Renal cortical epithelial cell (primary cell): ENCODE data around the gene NUDT4. TPM values are rescaled to one million over a fixed set of nuclear protein-coding genes. Genes with fewer than 3 reads are reported as not detected.

ENCODE experiments used
- total RNA-seq: library from RNA; depleted of rRNA; stranded (reverse); fragments of >200 nt; gene quantifications from 2 replicates; pipeline ENCODE4 v1.2.3, GENCODE V29; 2014

NUDT4 gene
- total RNA-seq, 1 donor from 2014 or later: 35.2 TPM

Other genes with a start within 250 kb of the NUDT4 start
- 58.4 and 72.9 TPM in 2 replicates for gene UBE2N, start 64.0 kb downstream of the NUDT4 start, total RNA-seq
- gene MRPL42, start 89.6 kb downstream of the NUDT4 start, total RNA-seq: 137 and 139 TPM in 2 replicates
- 6.5 and 36.1 TPM in 2 replicates for gene SOCS2, start 194.8 kb downstream of the NUDT4 start, total RNA-seq